SK-N-SH treated with all-trans-retinoic acid at 6 μM for 48 hours (cell line): Measurements from ENCODE around the gene LYST.

ENCODE experiments used
- ARNTL ChIP-seq: fragments of 450-650 bp; formaldehyde crosslinking; IDR thresholded peaks from 2 replicates; pipeline ENCODE4 v1.5.0; 2020; ENCODE audit warnings: low read depth, mild to moderate bottlenecking, moderate library complexity, borderline replicate concordance
- BACH2 ChIP-seq: fragments of 250-450 bp; sonication (Bioruptor Pico); IDR thresholded peaks from 2 replicates; pipeline ENCODE4 v1.9.0; 2021; ENCODE audit warnings: mild to moderate bottlenecking, borderline replicate concordance
- CSDC2 ChIP-seq: fragments of 250-450 bp; sonication (Bioruptor Pico); IDR thresholded peaks from 2 replicates; pipeline ENCODE4 v1.5.0; 2020; ENCODE audit warnings: mild to moderate bottlenecking, moderate library complexity
- GLIS3 ChIP-seq: fragments of 250-450 bp; sonication (Bioruptor Pico); IDR thresholded peaks from 2 replicates; pipeline ENCODE4 v1.5.0; 2020; ENCODE audit warnings: mild to moderate bottlenecking, moderate library complexity
- ISL1 ChIP-seq: fragments of 250-450 bp; sonication (Bioruptor Pico); IDR thresholded peaks from 2 replicates; pipeline ENCODE4 v2.1.2; 2022; ENCODE audit warnings: mild to moderate bottlenecking, moderate library complexity
- TCF4 ChIP-seq: fragments of 250-450 bp; sonication (Bioruptor Pico); IDR thresholded peaks from 2 replicates; pipeline ENCODE4 v1.8.0; 2021; ENCODE audit warnings: mild to moderate bottlenecking, moderate library complexity, borderline replicate concordance
- TOX ChIP-seq: fragments of 250-450 bp; sonication (Bioruptor Pico); IDR thresholded peaks from 2 replicates; pipeline ENCODE4 v1.8.0; 2021; ENCODE audit warnings: mild to moderate bottlenecking, moderate library complexity, borderline replicate concordance
- TSHZ2 ChIP-seq: fragments of 250-450 bp; sonication (Bioruptor Pico); IDR thresholded peaks from 2 replicates; pipeline ENCODE4 v1.5.0; 2020; ENCODE audit warnings: mild to moderate bottlenecking, moderate library complexity
- ZC3H10 ChIP-seq: fragments of 250-450 bp; sonication (Bioruptor Pico); IDR thresholded peaks from 2 replicates; pipeline ENCODE4 v1.5.1; 2021; ENCODE audit warnings: mild to moderate bottlenecking, moderate library complexity
- ZFP30 ChIP-seq: fragments of 450-650 bp; formaldehyde crosslinking; IDR thresholded peaks from 2 replicates; pipeline ENCODE4 v1.5.0; 2022; ENCODE audit warnings: mild to moderate bottlenecking, moderate library complexity
- TF ChIP-seq, protein P1 (sequence below): fragments of 250-450 bp; sonication (Bioruptor Pico); IDR thresholded peaks from 2 replicates; pipeline ENCODE4 v1.8.0; 2020; ENCODE audit warnings: mild to moderate bottlenecking, moderate library complexity, borderline replicate concordance
- TF ChIP-seq, protein P2 (sequence below): fragments of 250-450 bp; sonication (Bioruptor Pico); IDR thresholded peaks from 2 replicates; pipeline ENCODE4 v1.5.1; 2020; ENCODE audit warnings: low read depth, mild to moderate bottlenecking, moderate library complexity

GRCh38 chr1:235906436-235906835 lies 39.7 kb upstream of the LYST start:
- TF ChIP-seq ARNTL = no peak
- TF ChIP-seq, protein P1, sequence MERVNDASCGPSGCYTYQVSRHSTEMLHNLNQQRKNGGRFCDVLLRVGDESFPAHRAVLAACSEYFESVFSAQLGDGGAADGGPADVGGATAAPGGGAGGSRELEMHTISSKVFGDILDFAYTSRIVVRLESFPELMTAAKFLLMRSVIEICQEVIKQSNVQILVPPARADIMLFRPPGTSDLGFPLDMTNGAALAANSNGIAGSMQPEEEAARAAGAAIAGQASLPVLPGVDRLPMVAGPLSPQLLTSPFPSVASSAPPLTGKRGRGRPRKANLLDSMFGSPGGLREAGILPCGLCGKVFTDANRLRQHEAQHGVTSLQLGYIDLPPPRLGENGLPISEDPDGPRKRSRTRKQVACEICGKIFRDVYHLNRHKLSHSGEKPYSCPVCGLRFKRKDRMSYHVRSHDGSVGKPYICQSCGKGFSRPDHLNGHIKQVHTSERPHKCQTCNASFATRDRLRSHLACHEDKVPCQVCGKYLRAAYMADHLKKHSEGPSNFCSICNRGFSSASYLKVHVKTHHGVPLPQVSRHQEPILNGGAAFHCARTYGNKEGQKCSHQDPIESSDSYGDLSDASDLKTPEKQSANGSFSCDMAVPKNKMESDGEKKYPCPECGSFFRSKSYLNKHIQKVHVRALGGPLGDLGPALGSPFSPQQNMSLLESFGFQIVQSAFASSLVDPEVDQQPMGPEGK (CRISPR knock-in tag) = no peak
- no peak for TF ChIP-seq TSHZ2
- no peak for TF ChIP-seq ZFP30 (CRISPR knock-in tag)
- no peak for TF ChIP-seq CSDC2 (CRISPR knock-in tag)
- TF ChIP-seq BACH2 = no peak
- TF ChIP-seq TOX (CRISPR knock-in tag) = no peak
- no peak for TF ChIP-seq ISL1 (CRISPR knock-in tag)
- TF ChIP-seq TCF4 (CRISPR knock-in tag) = no peak
- TF ChIP-seq, protein P2, sequence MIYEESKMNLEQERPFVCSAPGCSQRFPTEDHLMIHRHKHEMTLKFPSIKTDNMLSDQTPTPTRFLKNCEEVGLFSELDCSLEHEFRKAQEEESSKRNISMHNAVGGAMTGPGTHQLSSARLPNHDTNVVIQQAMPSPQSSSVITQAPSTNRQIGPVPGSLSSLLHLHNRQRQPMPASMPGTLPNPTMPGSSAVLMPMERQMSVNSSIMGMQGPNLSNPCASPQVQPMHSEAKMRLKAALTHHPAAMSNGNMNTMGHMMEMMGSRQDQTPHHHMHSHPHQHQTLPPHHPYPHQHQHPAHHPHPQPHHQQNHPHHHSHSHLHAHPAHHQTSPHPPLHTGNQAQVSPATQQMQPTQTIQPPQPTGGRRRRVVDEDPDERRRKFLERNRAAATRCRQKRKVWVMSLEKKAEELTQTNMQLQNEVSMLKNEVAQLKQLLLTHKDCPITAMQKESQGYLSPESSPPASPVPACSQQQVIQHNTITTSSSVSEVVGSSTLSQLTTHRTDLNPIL = no peak
- no peak for TF ChIP-seq GLIS3 (CRISPR knock-in tag)
- TF ChIP-seq ZC3H10 (CRISPR knock-in tag) = no peak
